ENCODE results near the gene WDR3.

DNA sequence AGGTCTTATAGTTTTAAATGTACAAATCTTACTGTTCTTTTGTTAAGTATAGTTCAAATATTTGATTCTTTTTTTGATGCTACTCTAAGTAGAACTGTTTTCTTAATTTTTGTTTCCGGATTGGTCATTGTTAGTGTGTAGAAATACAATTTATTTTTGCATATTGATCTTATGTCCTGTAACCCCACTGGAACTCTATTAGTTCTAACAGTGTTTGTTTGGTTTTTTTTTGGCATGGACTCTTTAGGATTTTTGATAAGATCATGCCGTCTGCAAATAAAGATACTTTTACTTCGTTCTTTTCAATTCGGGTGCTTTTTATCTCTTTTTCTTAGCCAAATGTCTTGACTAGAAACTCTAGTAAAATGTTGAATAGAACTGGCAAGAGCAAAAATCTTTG lies 26.6 kb upstream of the WDR3 start:
- TF ChIP-seq, protein P1, sequence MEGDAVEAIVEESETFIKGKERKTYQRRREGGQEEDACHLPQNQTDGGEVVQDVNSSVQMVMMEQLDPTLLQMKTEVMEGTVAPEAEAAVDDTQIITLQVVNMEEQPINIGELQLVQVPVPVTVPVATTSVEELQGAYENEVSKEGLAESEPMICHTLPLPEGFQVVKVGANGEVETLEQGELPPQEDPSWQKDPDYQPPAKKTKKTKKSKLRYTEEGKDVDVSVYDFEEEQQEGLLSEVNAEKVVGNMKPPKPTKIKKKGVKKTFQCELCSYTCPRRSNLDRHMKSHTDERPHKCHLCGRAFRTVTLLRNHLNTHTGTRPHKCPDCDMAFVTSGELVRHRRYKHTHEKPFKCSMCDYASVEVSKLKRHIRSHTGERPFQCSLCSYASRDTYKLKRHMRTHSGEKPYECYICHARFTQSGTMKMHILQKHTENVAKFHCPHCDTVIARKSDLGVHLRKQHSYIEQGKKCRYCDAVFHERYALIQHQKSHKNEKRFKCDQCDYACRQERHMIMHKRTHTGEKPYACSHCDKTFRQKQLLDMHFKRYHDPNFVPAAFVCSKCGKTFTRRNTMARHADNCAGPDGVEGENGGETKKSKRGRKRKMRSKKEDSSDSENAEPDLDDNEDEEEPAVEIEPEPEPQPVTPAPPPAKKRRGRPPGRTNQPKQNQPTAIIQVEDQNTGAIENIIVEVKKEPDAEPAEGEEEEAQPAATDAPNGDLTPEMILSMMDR (conservative IDR thresholded peaks at IDR 0.05; ENCODE audit: low read length) = no peak
- TF ChIP-seq EZH2phosphoT487 (IDR thresholded peaks at IDR 0.05; ENCODE audit: borderline replicate concordance) = no peak
